Esophagus (tissue), 2 donors: ENCODE measurements around the gene OR1F1. TPM values are rescaled to one million over a fixed set of nuclear protein-coding genes. Genes with fewer than 3 reads are reported as not detected.
"Not testable (repeated sequence)": the region's sequence is repeated elsewhere in the genome, so short reads cannot be mapped to it uniquely, and the experiment has no call there.

Experiments used
- H3K27ac ChIP-seq, 2 donors: one replicate each; pipeline ENCODE4 v1.5.1; 2013; ENCODE audit warnings: low read depth in 2 of 2, mild to moderate bottlenecking in 2 of 2, inconsistent platforms in 1 of 2, low read length in 1 of 2, moderate library complexity in 1 of 2
- H3K27me3 ChIP-seq, 2 donors: one replicate each; pipeline ENCODE4 v1.6.1; 2013; ENCODE audit warnings: low read length in 2 of 2, control low read depth in 1 of 2, mild to moderate bottlenecking in 1 of 2; ENCODE audit not compliant: insufficient read depth in 2 of 2, control insufficient read depth in 1 of 2
- H3K36me3 ChIP-seq, 2 donors: one replicate each; pipeline ENCODE4 v1.6.1; 2013; ENCODE audit warnings: low read length in 1 of 2; ENCODE audit not compliant: control insufficient read depth in 2 of 2, insufficient read depth in 2 of 2
- H3K4me1 ChIP-seq, 2 donors: one replicate each; pipeline ENCODE4 v1.6.1; 2013; ENCODE audit warnings: low read length in 1 of 2; ENCODE audit not compliant: control insufficient read depth in 2 of 2, insufficient read depth in 2 of 2
- H3K4me3 ChIP-seq, 2 donors: one replicate each; pipeline ENCODE4 v1.5.1; 2013; ENCODE audit warnings: low read length in 2 of 2, mild to moderate bottlenecking in 2 of 2, low read depth in 1 of 2, moderate library complexity in 1 of 2
- H3K9me3 ChIP-seq, 2 donors: one replicate each; pipeline ENCODE4 v1.6.1; 2013; ENCODE audit warnings: mild to moderate bottlenecking in 2 of 2, low read depth in 1 of 2, low read length in 1 of 2, moderate library complexity in 1 of 2; ENCODE audit not compliant: control insufficient read depth in 2 of 2, insufficient read depth in 1 of 2
- WGBS, 2 donors: extraction: QIAGEN DNeasy Blood & Tissue Kit; methylation state at CpG; one replicate each; pipeline ENCODE4 v1.1.7; 2013; 5-methylcytosine and 5-hydroxymethylcytosine counted together
- polyA plus RNA-seq, 2 donors: library from polyadenylated mRNA; stranded (reverse); fragments of 200-250 nt; gene quantifications; one replicate each; pipeline ENCODE4 v1.2.3, GENCODE V29; 2013
- donor health status: healthy with polysubstance abuse.
- donor health status: Bipolar disorder and iron deficiency.

Gene OR1F1
- polyA plus RNA-seq, 2 donors = not detected

DNA sequence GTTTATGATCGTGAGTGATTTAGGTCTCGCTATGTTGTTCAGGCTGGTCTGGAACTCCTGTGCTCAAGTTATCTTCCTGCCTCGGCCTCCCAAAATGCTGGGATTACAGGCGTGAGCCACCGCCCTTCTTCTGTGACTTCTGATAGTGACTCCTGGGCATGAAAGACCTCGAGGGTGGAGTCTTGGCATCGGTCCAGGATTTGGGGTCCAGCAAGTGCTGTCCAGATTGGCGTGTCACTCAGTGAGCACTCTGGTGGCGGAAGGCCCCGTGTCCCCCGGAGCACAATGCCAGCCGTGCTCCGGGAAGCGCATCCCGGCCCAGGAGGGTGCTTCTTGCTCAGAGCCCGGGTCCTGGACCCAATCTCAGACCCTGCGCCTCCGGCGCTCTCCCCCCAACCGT lies 6.8 kb downstream of the OR1F1 start:
- 81 to 82% methylated on average over 20 of the region's 20 CpGs for WGBS, 2 donors
- Histone ChIP-seq H3K27ac (no peak overlapping the region), H3K4me1 (peaks cover 0 to 3% of the 10 kb centered on the region in 2 donors), H3K4me3 (no peak overlapping the region), H3K27me3 (peaks cover 3 to 13% of the 10 kb centered on the region in 2 donors), H3K36me3 (no peaks in the 10 kb centered on the region), H3K9me3 (peaks cover 4 to 5% of the 10 kb centered on the region in 2 donors)

- Histone ChIP-seq H3K27ac (no peak overlapping the region), H3K4me1 (peaks cover 0 to 3% of the 10 kb centered on the region in 2 donors), H3K4me3 (no peak overlapping the region), H3K9me3 (peaks cover 3 to 4% of the 10 kb centered on the region in 2 donors), H3K27me3 (peaks cover 3 to 7% of the 10 kb centered on the region in 2 donors), H3K36me3 (no peaks in the 10 kb centered on the region)
- WGBS, 2 donors = 67 to 73% methylated on average over 10 of the region's 10 CpGs
Measured at GRCh38 chr16:3195975-3196374, 8.0 kb downstream of the OR1F1 start.

GRCh38 chr16:3197694-3198333 lies 9.8 kb downstream of the OR1F1 start:
- WGBS, 2 donors = 51 to 58% methylated on average over 3 of the region's 3 CpGs
- H3K36me3 ChIP-seq, H3K27me3 ChIP-seq, H3K9me3 ChIP-seq, H3K4me1 ChIP-seq, H3K4me3 ChIP-seq, H3K27ac ChIP-seq: not testable (repeated sequence)

- Histone ChIP-seq H3K9me3 (peaks cover 5% of the 10 kb centered on the region in 2 donors), H3K27ac (no peak overlapping the region), H3K36me3 (no peaks in the 10 kb centered on the region), H3K4me1 (no peaks in the 10 kb centered on the region), H3K27me3 (peaks cover 0 to 3% of the 10 kb centered on the region in 2 donors), H3K4me3 (no peak overlapping the region)
- WGBS, 2 donors = 71 to 77% methylated on average over 13 of the region's 13 CpGs
Measured at GRCh38 chr16:3198334-3199072, 10.5 kb downstream of the OR1F1 start.

DNA sequence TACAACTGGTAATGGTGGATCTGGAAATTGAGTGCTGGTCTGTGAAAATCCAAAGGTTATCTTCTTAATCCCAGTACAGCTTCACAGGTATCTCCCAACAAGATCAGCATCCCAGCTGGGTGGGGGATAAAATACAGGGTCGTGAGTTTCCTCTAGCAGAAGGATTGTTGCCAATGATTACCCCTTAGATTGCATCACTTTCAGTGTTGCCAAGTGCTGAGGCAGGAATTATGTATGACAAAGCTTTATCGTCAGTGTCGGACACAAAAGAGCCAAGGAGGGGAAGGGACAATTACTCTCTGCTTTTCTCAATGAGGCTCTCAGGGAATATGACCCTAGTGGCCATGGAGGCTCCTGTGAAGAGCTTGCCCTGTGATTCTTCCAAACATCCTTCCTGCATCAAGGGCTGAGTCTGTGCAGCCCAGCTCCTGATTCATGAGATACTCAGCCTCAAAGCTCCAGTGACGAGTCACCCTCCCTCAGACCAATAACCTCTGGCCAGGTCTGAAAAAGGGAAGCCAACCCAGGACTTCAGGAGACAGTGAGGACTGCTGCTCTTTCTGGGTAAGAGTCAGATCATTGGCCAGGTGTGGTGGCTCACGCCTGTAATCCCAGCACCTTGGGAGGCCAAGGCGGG lies 15.0 kb downstream of the OR1F1 start:
- Histone ChIP-seq H3K9me3 (peaks cover 8 to 15% of the 10 kb centered on the region in 2 donors), H3K4me3 (no peak overlapping the region), H3K27ac (no peak overlapping the region), H3K27me3 (no peaks in the 10 kb centered on the region), H3K36me3 (no peaks in the 10 kb centered on the region), H3K4me1 (no peaks in the 10 kb centered on the region)
- 72 to 73% methylated on average over 6 of the region's 6 CpGs for WGBS, 2 donors

DNA sequence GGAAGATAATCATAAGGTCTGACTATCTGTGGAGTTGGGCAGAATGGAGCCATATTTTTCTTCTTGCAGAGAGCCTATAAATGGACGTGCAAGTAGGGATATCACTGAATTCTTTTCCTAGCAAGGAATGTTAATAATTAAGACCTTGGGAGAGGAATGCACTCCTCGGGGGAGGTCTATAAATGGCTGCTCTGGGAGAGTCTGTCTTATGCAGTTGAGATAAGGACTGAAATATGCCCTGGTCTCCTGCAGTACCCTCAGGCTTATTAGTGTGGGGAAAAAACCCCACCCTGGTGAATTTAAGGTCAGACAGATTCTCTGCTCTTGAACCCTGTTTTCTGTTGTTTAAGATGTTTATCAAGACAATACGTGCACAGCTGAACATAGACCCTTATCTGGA lies 17.9 kb downstream of the OR1F1 start:
- H3K4me1 ChIP-seq, H3K36me3 ChIP-seq, H3K27me3 ChIP-seq, H3K4me3 ChIP-seq, H3K27ac ChIP-seq: not testable (repeated sequence)
- 60 to 63% methylated on average over 3 of the region's 3 CpGs for WGBS, 2 donors
- peaks cover 8 to 15% of the 10 kb centered on the region in 2 donors for H3K9me3 ChIP-seq

DNA sequence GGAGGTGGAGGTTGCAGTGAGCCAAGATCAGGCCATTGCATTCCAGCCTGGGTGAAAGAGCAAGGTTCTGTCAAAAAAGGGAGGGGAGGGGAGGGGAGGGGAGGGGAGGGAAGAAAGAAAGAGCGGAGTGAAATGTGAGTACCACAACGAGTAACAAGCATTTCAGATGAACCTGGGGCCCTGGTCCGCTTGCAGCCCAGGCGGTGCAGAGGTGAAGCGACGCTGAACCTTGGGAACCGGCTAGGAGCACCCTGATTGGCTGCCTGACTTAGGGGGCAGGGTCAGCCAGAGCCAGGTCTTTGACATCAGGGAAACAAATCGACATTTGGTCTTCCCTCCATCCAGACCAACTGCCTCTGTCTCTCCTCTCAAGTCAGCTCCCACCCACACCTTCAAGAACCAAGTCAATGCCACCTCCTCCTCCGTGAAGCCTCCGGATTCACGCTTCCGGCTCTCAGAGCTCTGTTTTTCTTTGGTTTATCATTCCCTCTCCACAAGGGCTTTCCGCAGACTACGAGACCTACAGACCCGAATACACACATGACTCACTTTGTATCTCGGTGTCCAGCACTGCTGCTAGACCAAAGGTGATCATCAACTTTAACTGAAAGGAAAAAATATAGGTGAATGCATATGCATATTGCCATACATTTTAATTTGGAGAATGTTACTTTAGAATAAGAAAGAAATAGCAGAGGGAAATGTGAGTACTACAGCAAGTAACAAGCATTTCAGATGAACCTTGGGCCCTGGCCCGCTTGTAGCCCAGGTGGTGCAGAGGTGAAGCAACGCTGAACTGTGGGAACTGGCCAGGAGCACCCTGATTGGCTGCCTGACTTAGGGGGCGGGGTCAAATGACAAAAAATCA lies 19.3 kb downstream of the OR1F1 start:
- WGBS, 2 donors = 68 to 71% methylated on average over 19 of the region's 19 CpGs
- H3K36me3 ChIP-seq = no peaks in the 10 kb centered on the region
- H3K27ac ChIP-seq = no peak overlapping the region
- no peaks in the 10 kb centered on the region for H3K27me3 ChIP-seq
- peaks cover 8 to 17% of the 10 kb centered on the region in 2 donors for H3K9me3 ChIP-seq
- H3K4me1 ChIP-seq = no peaks in the 10 kb centered on the region
- H3K4me3 ChIP-seq = no peak overlapping the region

DNA sequence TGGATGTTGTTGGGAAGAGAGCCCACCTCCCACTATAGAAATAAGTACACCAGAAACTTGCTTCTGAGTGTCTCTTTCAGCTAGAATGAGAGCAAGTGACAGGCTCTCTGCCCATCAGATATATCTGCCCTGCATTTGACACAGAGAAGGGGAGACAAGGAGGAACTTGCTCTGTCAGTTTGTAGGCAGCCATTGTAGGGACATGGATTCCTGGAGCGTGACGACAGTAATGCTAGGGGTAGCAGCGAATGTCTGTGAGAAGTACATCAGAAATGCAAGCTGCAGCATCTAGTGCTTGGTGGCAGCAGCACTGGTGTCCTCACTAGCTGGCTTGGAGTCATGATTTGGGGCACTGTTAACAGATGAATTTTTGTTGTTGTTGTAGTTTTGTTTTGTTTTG lies 24.0 kb downstream of the OR1F1 start:
- Histone ChIP-seq H3K4me1 (no peaks in the 10 kb centered on the region), H3K27ac (no peak overlapping the region), H3K9me3 (peaks cover 2 to 3% of the 10 kb centered on the region in 2 donors), H3K4me3 (no peak overlapping the region), H3K36me3 (no peaks in the 10 kb centered on the region), H3K27me3 (no peaks in the 10 kb centered on the region)
- WGBS, 2 donors = 87 to 93% methylated on average over 3 of the region's 3 CpGs

DNA sequence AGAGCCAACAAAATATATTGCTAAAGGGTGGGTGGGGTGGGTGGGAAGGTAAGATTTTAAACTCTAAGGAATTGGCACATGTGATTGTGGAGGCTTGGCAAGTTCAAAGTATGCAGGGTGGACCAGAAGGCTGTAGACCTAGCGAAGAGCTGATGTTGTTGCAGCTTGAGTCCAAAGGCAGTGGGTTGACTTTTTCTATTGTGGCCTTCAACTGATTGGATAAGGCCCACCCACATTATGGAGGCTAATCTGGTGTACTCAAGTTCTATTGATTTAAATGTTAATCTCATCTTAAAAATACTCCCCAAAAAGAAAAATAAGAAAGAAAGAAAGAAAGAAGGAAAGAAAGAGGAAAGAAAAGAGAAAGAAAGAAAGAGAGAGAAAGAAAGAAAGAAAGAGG lies 24.6 kb downstream of the OR1F1 start:
- 64 to 78% methylated on average over 1 of the region's 1 CpG for WGBS, 2 donors
- Histone ChIP-seq H3K27ac (no peak overlapping the region), H3K9me3 (peaks cover 2 to 3% of the 10 kb centered on the region in 2 donors), H3K36me3 (no peaks in the 10 kb centered on the region), H3K4me1 (no peaks in the 10 kb centered on the region), H3K4me3 (no peak overlapping the region), H3K27me3 (no peaks in the 10 kb centered on the region)
